ENCODE measurements around the gene HELZ2. TPM values are rescaled to one million over a fixed set of nuclear protein-coding genes. Genes with fewer than 3 reads are reported as not detected.

The HELZ2 gene
- total RNA-seq, 4 donors from 2014 or later = 4.9 to 35.2 (median 10.5) TPM

GRCh38 chr20:63543733-63544132 lies 30.3 kb downstream of the HELZ2 start:
- TF ChIP-seq CTCF (IDR thresholded peaks at IDR 0.05; ENCODE audit: low read depth) = no peak

GRCh38 chr20:63543131-63543530 lies 30.9 kb downstream of the HELZ2 start:
- TF ChIP-seq CTCF (IDR thresholded peaks at IDR 0.05; ENCODE audit: low read depth) = no peak

- TF ChIP-seq CTCF (IDR thresholded peaks at IDR 0.05; ENCODE audit: low read depth) = no peak
These were observed 31.3 kb downstream of the HELZ2 start for GRCh38 chr20:63542696-63543095.

GRCh38 chr20:63542031-63542559 lies 31.9 kb downstream of the HELZ2 start:
- TF ChIP-seq CTCF (IDR thresholded peaks at IDR 0.05; ENCODE audit: low read depth) = no peak

- no peak for TF ChIP-seq CTCF (IDR thresholded peaks at IDR 0.05; ENCODE audit: low read depth)
These were observed 32.7 kb downstream of the HELZ2 start for GRCh38 chr20:63541371-63541770.

GRCh38 chr20:63540417-63541186 lies 33.4 kb downstream of the HELZ2 start:
- TF ChIP-seq CTCF (IDR thresholded peaks at IDR 0.05; ENCODE audit: low read depth) = no peak

- TF ChIP-seq CTCF (IDR thresholded peaks at IDR 0.05; ENCODE audit: low read depth) = no peak
These were observed 34.3 kb downstream of the HELZ2 start for GRCh38 chr20:63539441-63540370.
